Muscle of leg (tissue), 11 donors: ENCODE results near the gene S100A5. TPM values are rescaled to one million over a fixed set of nuclear protein-coding genes. Genes with fewer than 3 reads are reported as not detected.

Source experiments
- DNase-seq: peaks from one replicate; pipeline ENCODE4 v3.0.0; 2013
- H3K27ac ChIP-seq: one replicate; pipeline ENCODE4 v1.5.1; 2013; ENCODE audit warnings: mild to moderate bottlenecking, low read length, control low read depth
- H3K27me3 ChIP-seq: one replicate; pipeline ENCODE4 v1.6.1; 2013; ENCODE audit warnings: low read length; ENCODE audit not compliant: control insufficient read depth, insufficient read depth
- H3K36me3 ChIP-seq: one replicate; pipeline ENCODE4 v1.6.1; 2013; ENCODE audit warnings: low read length; ENCODE audit not compliant: control insufficient read depth, insufficient read depth
- H3K4me1 ChIP-seq: one replicate; pipeline ENCODE4 v1.6.1; 2013; ENCODE audit warnings: low read length; ENCODE audit not compliant: control insufficient read depth, insufficient read depth
- H3K4me3 ChIP-seq: one replicate; pipeline ENCODE4 v1.5.1; 2013; ENCODE audit warnings: low read length, control low read depth
- H3K9me3 ChIP-seq: replicated peaks from 2 replicates; pipeline ENCODE4 v1.6.1; 2013; ENCODE audit warnings: low read depth, low read length; ENCODE audit not compliant: control insufficient read depth
- WGBS: methylation state at CpG from one replicate; pipeline ENCODE4 v1.1.5; 2013; ENCODE audit warnings: missing lambda C conversion rate; ENCODE audit not compliant: insufficient coverage; 5-methylcytosine and 5-hydroxymethylcytosine counted together
- polyA plus RNA-seq, 8 donors: library from polyadenylated mRNA; unstranded; fragments of 120-200 nt; gene quantifications; one replicate each; pipeline versions ENCODE4 v1.2.1 to v1.2.3, GENCODE V29; 2013; ENCODE audit warnings: inconsistent platforms in 1 of 8, low replicate concordance in 1 of 8; ENCODE audit not compliant: insufficient read length in 8 of 8, insufficient read depth in 1 of 8
- total RNA-seq: library from RNA; stranded (reverse); fragments of 120-200 nt; gene quantifications from one replicate; pipeline ENCODE4 v1.2.4, GENCODE V29; 2013

The S100A5 gene
- total and polyA plus RNA-seq, 9 donors = 0.31 TPM; not detected in 8

DNA sequence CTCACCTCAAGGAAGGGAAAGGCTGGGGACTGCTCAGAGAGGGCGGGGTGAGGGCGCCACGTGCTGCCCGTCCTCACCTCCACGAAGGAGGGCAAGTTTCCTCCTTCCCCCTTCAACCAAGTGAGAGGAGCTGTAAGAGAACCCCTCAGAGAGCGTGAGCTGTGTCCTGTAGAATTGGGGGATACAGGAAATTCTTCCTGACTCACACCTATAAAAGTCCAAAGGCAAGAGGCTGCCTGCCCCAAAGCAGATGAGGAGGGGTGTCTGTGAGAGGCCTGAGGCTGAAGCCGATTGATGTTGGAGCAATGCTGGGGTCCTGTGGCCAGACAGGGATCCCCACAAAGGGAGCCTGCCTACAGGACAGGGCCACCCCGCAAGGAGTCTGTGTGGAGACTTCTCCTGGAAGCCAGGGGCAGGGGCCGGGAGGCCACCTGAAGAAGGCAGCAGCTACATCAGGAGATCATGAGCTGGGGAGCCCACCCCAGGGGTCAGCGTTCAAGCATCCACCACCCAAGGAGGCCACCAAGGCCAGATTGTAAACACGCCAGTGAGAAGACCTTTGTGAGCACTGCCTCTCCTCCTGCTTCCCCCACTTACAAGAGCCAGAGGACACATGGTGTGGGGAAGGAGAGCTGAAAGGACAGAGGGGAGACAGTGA lies 32.7 kb downstream of the S100A5 start:
- Histone ChIP-seq H3K27ac (no peak overlapping the region), H3K27me3 (no peaks in the 10 kb centered on the region), H3K4me3 (no peak overlapping the region), H3K4me1 (peaks cover 29% of the 10 kb centered on the region), H3K36me3 (no peaks in the 10 kb centered on the region), H3K9me3 (no peaks in the 10 kb centered on the region)
- 91% methylated on average over 3 of the region's 11 CpGs for WGBS
- no peak for DNase-seq

DNA sequence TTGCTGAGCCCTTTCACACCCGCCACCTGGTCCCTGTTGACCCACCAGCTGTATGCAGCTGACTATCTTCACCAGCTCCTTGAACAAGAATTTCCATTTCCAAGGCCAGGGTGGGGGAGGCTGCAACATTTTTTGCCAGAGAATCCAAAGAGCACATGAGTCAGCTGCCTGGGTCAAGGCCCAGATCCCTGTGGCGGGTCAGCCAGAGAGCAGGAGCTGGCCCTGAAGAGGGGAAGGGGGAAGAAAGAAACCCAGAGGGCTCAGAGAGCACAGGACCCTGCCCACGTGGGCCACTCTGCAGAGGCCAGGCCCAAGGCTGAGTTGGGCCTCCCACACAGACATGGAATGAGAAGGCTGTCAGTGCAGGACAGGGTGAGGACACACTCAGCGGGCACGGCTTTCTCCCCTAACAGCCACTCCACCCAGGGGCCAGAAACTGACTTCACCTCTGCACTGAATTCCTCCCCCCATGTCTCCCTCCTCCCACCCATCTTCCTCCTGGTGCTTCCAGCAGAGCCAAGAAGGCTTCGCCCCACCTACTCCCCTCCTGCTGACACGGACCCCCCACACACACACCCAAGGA lies 33.8 kb downstream of the S100A5 start:
- no peak overlapping the region for H3K4me3 ChIP-seq
- H3K27me3 ChIP-seq = no peaks in the 10 kb centered on the region
- WGBS = 14% methylated on average over 6 of the region's 7 CpGs
- H3K4me1 ChIP-seq = peaks cover 32% of the 10 kb centered on the region
- no peaks in the 10 kb centered on the region for H3K9me3 ChIP-seq
- H3K36me3 ChIP-seq = no peaks in the 10 kb centered on the region
- DNase-seq = peak; percentile 98
- peak overlapping the region; percentile 85 for H3K27ac ChIP-seq

DNA sequence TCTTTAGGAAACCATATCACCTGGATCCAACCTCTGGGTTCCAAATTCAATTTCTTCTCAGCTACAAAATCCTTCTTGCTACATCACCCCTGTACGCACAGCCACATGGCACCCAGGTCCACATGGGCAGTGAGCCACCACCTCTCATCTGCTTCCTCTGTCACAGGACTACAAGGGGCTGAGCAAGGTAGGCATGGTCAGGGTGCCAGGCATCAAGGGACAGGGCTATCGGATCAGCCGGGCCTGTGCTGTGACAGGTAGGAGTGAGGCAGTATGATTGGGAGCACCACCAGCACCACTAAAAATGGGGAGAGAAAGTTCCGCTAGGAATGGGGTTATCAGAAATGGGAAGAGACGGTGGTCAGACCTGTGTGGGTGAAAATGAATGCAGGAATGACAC lies 34.3 kb downstream of the S100A5 start:
- Histone ChIP-seq H3K9me3 (no peaks in the 10 kb centered on the region), H3K36me3 (no peaks in the 10 kb centered on the region), H3K4me3 (no peak overlapping the region), H3K4me1 (peaks cover 32% of the 10 kb centered on the region), H3K27me3 (no peaks in the 10 kb centered on the region), H3K27ac (peak overlapping the region; percentile 85)
- DNase-seq = no peak
- whole genome bisulfite sequencing = 62% methylated on average over 2 of the region's 5 CpGs

DNA sequence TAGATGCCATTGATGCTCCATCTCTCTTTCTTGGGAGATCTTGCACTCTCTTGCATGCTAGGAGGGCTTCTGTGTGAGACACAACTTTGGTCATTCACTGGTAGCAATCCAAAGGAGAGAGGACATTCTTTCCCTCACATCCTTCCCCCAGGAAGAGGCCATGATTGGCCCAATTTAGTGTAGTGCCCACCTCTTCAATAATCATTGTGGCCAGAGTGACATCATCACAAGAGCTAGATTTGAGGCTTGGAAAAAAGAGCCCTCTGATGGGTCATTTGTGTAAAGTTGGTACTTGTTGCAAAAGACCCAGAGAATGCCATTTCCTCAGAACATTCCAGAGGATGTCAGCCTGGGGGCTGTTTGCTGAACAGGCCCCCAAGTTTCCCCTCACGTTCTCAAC lies 35.2 kb downstream of the S100A5 start:
- Histone ChIP-seq H3K9me3 (no peaks in the 10 kb centered on the region), H3K36me3 (no peaks in the 10 kb centered on the region), H3K27ac (no peak overlapping the region), H3K27me3 (no peaks in the 10 kb centered on the region), H3K4me1 (peaks cover 29% of the 10 kb centered on the region), H3K4me3 (no peak overlapping the region)
- no peak for DNase-seq
- no CpG with 5 or more reads among the region's 1 CpG for WGBS

DNA sequence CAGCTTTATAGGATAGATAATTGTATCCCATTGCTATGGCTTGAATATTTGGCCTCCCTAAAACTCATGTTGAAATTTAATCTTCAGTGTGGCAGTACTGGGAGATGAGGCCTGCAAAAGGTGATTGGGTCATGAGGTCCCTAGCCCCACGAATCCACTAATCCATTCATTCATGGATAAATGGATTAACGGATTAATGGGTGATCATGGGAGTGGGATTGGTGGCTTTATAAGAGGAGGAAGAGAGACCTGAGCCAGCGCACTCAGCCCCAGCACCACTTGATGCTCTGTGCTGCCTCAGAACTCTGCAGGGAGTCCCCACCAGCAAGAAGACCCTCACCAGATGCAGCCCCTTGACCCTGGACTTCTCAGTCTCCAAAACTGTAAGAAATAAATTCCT lies 37.0 kb downstream of the S100A5 start:
- Histone ChIP-seq H3K27ac (no peak overlapping the region), H3K9me3 (no peaks in the 10 kb centered on the region), H3K4me1 (peaks cover 34% of the 10 kb centered on the region), H3K36me3 (no peaks in the 10 kb centered on the region), H3K4me3 (no peak overlapping the region), H3K27me3 (no peaks in the 10 kb centered on the region)
- no peak for DNase-seq
- 100% methylated on average over 1 of the region's 3 CpGs for WGBS

DNA sequence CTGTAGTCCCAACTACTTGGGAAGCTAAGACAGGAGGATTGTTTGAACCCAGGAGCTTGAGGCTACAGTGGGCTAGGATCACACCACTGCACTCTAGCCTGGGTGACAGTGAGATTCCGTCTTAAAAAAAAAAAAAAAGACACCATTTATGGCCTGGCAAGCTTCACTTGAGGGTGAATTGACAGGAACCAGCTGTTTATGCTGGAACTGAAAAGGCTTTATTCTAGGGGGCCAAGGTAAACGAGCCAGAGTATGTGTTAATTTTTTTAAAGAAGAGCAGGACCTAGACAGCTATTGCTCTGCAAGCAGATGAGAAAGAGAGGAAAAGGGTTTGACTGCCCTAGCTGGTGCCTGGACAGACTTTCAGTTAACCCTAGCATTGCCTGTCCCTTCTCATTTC lies 42.0 kb downstream of the S100A5 start:
- H3K27me3 ChIP-seq = no peaks in the 10 kb centered on the region
- H3K4me1 ChIP-seq = peaks cover 18% of the 10 kb centered on the region
- 0% methylated on average over 1 of the region's 2 CpGs for WGBS
- DNase-seq = no peak
- no peaks in the 10 kb centered on the region for H3K9me3 ChIP-seq
- H3K36me3 ChIP-seq = no peaks in the 10 kb centered on the region
- no peak overlapping the region for H3K27ac ChIP-seq
- H3K4me3 ChIP-seq = no peak overlapping the region

DNA sequence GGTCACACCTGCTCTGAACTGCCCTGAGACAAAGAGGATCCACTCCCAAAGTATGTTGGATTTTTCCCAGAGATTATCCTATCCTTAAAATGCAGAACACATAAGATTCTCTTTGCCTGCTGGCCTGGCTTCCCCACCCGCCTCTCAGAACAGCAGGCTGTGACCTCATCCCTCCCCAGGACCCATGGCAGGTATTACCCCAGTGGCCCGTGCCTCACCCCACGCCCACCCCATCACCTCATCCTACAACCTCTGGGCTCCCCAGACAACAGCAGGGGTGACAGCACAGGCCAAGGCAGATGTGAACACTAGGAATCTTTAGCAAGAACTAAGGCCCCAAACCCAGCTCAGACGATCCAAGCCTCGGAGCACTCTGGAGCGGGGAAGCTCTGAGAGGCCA lies 45.2 kb downstream of the S100A5 start:
- Histone ChIP-seq H3K27me3 (peaks cover 2% of the 10 kb centered on the region), H3K4me3 (no peak overlapping the region), H3K9me3 (no peaks in the 10 kb centered on the region), H3K4me1 (peaks cover 26% of the 10 kb centered on the region), H3K36me3 (no peaks in the 10 kb centered on the region), H3K27ac (no peak overlapping the region)
- 39% methylated on average over 4 of the region's 6 CpGs for WGBS
- DNase-seq = no peak

DNA sequence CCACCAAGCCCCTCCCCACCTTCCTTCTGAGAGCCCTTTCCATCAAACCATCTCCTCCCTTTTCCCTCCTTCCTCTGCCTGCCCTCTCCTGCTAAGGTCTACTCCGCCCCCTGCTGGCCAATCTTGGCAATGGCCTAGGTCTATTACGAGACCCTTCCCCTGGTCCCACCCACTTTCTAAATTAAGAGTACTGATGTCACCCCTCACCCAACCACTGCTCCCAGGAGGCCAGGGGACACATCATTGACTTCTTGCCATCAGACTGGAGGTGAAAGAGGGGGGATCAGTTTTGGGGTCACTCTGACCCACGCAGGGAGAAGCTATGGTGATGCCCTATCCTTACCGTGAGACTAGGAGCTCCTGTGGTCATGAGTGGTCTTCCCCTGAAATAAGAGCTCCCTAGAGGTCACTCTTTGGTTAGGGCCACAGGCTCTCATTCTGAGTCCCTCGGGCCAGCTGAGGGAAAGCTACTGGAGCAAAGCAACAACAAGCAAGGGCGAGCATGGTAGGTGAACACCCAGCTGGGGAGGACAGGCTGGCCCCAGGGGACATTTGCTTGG lies 45.7 kb downstream of the S100A5 start:
- Histone ChIP-seq H3K27ac (no peak overlapping the region), H3K4me3 (no peak overlapping the region), H3K9me3 (no peaks in the 10 kb centered on the region), H3K36me3 (no peaks in the 10 kb centered on the region), H3K4me1 (peaks cover 31% of the 10 kb centered on the region), H3K27me3 (peaks cover 2% of the 10 kb centered on the region)
- DNase-seq = peak; percentile 80
- 40% methylated on average over 5 of the region's 6 CpGs for WGBS

DNA sequence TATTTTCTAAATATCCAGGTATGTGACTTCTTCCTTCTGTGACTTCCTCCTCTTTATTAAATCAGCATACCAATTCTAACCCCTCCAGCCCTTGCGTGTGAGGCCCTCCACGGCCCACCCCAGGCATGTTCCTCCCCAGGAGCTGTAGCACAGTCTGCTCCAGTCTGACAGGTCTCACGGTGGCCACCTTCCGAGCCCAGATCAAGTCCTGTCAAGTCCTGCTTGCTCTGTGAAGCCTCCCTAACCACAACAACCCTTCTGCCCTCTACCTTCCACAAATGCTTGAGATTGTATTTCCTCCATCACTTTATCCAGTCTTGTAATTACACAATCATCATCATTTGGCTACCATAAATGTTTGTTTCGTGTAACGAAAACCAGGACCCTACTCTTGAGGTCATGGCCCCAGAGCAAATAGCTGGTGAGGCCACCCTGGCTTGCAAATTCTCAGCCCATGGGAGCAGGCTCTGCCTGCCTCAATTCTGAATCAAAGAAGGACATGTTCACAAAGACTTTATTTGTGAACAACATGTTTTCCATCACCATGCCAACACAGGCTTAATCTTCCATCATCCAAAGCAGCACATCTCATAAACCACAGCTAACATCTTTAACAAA lies 47.3 kb downstream of the S100A5 start:
- WGBS = 70% methylated on average over 5 of the region's 6 CpGs
- Histone ChIP-seq H3K9me3 (no peaks in the 10 kb centered on the region), H3K4me1 (peaks cover 29% of the 10 kb centered on the region), H3K4me3 (no peak overlapping the region), H3K27me3 (peaks cover 2% of the 10 kb centered on the region), H3K36me3 (no peaks in the 10 kb centered on the region), H3K27ac (no peak overlapping the region)
- no peak for DNase-seq

DNA sequence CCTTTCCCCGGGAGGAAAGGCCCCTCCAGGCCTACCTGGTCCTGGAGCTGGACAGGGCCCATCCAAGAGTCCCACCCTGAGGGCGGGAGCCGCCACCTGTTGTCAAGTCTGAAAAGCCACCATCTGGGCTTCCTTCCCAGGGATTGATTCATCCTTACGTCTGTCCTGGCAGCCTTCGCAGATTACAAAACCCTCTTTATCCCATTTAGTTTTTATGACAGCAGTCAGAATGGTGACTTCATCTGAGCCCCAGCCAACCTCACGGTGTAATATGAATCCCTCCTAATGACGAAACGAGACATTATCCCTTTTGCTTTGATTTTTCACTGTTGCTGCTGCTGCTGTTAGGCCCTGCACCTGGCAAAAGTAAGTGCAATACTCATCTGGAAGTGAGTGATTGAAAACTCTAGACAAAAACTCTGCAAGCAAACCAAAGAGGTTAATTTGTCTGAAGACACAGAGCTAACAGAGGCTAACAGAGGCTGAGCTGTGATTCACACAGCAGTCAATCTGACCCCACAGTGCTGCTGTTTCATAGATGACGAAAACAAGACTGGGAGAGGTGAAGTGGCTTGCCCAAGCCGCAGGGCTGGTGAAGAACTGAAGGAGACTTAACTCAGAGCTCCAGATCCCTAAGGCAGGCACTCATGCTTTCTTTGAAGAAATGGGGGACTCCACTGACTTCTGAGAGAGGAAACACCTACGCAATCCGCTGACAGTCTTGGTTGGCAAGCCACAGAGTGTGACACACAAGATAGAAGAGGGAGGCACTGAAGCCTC lies 50.3 kb downstream of the S100A5 start:
- Histone ChIP-seq H3K4me1 (peaks cover 35% of the 10 kb centered on the region), H3K27me3 (peaks cover 2% of the 10 kb centered on the region), H3K36me3 (no peaks in the 10 kb centered on the region), H3K4me3 (no peak overlapping the region), H3K27ac (peak overlapping the region; percentile 82), H3K9me3 (no peaks in the 10 kb centered on the region)
- DNase-seq = peak; percentile 94
- WGBS = 14% methylated on average over 7 of the region's 12 CpGs
